ENCODE measurements around the gene TWF2.

TWF2 gene

DNA sequence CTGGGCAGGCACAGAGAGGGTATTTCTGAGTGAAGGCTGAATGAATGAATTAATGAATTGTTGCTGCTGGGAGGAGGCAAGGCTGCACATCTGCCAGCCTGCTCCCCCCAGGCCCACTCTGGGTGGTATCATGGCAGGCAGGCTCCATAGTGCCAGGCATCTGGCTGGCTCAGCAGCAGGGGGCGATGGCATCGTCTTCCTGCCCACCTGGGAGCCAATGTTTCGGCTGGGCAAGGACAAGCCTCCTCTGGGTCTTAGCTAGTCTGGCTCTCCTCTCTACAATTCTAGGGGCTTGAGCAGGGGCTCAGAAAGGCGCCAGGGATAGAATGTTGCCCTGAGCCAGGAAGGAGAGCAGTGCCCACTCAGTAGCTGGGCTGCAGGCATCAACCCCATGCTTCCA lies 11.8 kb downstream of the TWF2 start:
- Histone ChIP-seq H3K27ac (ENCODE audit: low read depth, low read length, poor library complexity, severe bottlenecking) (peak overlapping the region; percentile 92), H3K27me3 (ENCODE audit: insufficient read depth, low read length) (no peaks in the 10 kb centered on the region), H3K36me3 (ENCODE audit: insufficient read depth, low read length) (peaks cover 42% of the 10 kb centered on the region; the same call in 1 of the 2 replicates), H3K9me3 (ENCODE audit: low read length) (no peaks in the 10 kb centered on the region), H3K9ac (ENCODE audit: low read length) (no peak overlapping the region), H3K9me2 (ENCODE audit: low read depth, low read length) (no peaks in the 10 kb centered on the region), H4K20me1 (ENCODE audit: insufficient read depth, low read length) (no peaks in the 10 kb centered on the region), H3K4me1 (ENCODE audit: insufficient read depth, low read length, severe bottlenecking) (peaks cover 48% of the 10 kb centered on the region), H3K4me2 (ENCODE audit: low read length) (no peak overlapping the region), H3K4me3 (ENCODE audit: low read depth, low read length, poor library complexity, severe bottlenecking) (no peak overlapping the region), H3F3A (ENCODE audit: insufficient read depth, low read length) (no peaks in the 10 kb centered on the region), H2AFZ (ENCODE audit: low read length) (no peak overlapping the region), H3K79me2 (ENCODE audit: insufficient read depth, low read length) (peaks cover 6% of the 10 kb centered on the region; the same call in 1 of the 2 replicates)
- TF ChIP-seq EZH2 (IDR thresholded peaks at IDR 0.05; ENCODE audit: borderline replicate concordance, low read length) = no peak
- TF ChIP-seq, protein P1, sequence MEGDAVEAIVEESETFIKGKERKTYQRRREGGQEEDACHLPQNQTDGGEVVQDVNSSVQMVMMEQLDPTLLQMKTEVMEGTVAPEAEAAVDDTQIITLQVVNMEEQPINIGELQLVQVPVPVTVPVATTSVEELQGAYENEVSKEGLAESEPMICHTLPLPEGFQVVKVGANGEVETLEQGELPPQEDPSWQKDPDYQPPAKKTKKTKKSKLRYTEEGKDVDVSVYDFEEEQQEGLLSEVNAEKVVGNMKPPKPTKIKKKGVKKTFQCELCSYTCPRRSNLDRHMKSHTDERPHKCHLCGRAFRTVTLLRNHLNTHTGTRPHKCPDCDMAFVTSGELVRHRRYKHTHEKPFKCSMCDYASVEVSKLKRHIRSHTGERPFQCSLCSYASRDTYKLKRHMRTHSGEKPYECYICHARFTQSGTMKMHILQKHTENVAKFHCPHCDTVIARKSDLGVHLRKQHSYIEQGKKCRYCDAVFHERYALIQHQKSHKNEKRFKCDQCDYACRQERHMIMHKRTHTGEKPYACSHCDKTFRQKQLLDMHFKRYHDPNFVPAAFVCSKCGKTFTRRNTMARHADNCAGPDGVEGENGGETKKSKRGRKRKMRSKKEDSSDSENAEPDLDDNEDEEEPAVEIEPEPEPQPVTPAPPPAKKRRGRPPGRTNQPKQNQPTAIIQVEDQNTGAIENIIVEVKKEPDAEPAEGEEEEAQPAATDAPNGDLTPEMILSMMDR (IDR thresholded peaks at IDR 0.05; ENCODE audit: low read length) = peak; percentile 38; the same call in 1 of the 2 replicates

- Histone ChIP-seq H3K4me2 (ENCODE audit: low read length) (peak overlapping the region; percentile 71), H3K79me2 (ENCODE audit: insufficient read depth, low read length) (peaks cover 6% of the 10 kb centered on the region; the same call in 1 of the 2 replicates), H3K27ac (ENCODE audit: low read depth, low read length, poor library complexity, severe bottlenecking) (peak overlapping the region; percentile 92), H3K27me3 (ENCODE audit: insufficient read depth, low read length) (no peaks in the 10 kb centered on the region), H2AFZ (ENCODE audit: low read length) (no peak overlapping the region), H3F3A (ENCODE audit: insufficient read depth, low read length) (no peaks in the 10 kb centered on the region), H3K4me3 (ENCODE audit: low read depth, low read length, poor library complexity, severe bottlenecking) (peak overlapping the region; percentile 64), H4K20me1 (ENCODE audit: insufficient read depth, low read length) (no peaks in the 10 kb centered on the region), H3K4me1 (ENCODE audit: insufficient read depth, low read length, severe bottlenecking) (peaks cover 44% of the 10 kb centered on the region), H3K9me3 (ENCODE audit: low read length) (no peaks in the 10 kb centered on the region), H3K9ac (ENCODE audit: low read length) (peak overlapping the region; percentile 53; the same call in 1 of the 2 replicates), H3K9me2 (ENCODE audit: low read depth, low read length) (no peaks in the 10 kb centered on the region), H3K36me3 (ENCODE audit: insufficient read depth, low read length) (peaks cover 50% of the 10 kb centered on the region; the same call in 1 of the 2 replicates)
- TF ChIP-seq EZH2 (IDR thresholded peaks at IDR 0.05; ENCODE audit: borderline replicate concordance, low read length) = no peak
- TF ChIP-seq, protein P1 (IDR thresholded peaks at IDR 0.05; ENCODE audit: low read length) = peak; percentile 29; the same call in 1 of the 2 replicates
Measured at GRCh38 chr3:52226229-52226817, 12.6 kb downstream of the TWF2 start.

DNA sequence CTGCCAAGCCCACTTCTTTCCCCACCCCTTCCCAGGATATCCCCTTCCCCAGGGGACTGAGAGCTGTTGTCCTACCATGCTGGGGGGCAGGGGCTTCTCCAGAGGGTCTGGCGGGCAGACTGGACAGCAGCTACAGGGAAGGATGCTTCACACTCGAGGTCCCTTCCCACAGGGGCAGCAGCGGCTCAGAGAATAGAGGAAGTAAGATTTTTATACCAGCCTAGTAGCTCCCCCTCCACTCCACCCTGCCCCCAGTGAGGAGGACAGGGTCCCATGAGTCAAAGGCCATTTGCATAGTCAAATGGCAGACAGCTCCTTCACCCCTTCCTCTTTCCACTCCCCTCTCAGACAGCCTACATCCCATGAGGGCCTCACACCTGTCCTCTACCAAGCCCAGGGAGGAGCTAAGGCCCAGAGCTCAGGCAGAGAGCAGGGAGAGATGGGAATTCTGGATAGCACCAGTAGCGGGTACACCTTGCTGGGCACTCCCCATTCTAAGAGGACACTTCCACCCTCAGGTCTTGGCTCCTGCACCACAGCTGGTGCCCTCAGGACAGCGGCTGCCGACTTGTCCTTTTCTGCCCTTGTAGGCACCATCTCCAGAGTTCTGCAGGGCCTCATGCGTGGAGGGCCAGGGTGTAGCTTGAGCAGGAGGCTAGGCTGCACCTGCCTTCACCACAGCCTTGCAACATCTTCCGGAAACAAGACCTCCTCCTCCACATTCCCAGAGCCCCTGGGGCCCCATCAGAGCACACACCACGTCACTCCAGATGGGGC lies 13.3 kb downstream of the TWF2 start, which contains the start of gene TLR9:
TSS of gene TLR9 (minus strand) at position 194 of the 777 bp plus-strand sequence. CDS start at position 78, 116 bp downstream.
- H3F3A ChIP-seq (ENCODE audit: insufficient read depth, low read length) = no peaks in the 10 kb centered on the region
- H3K36me3 ChIP-seq (ENCODE audit: insufficient read depth, low read length) = peaks cover 50% of the 10 kb centered on the region; the same call in 1 of the 2 replicates
- H3K79me2 ChIP-seq (ENCODE audit: insufficient read depth, low read length) = peaks cover 6% of the 10 kb centered on the region; the same call in 1 of the 2 replicates
- H3K9ac ChIP-seq (ENCODE audit: low read length) = peak within 1 kb of the TSS; percentile 68
- peaks cover 43% of the 10 kb centered on the region for H3K4me1 ChIP-seq (ENCODE audit: insufficient read depth, low read length, severe bottlenecking)
- peak within 1 kb of the TSS; percentile 71 for H3K4me2 ChIP-seq (ENCODE audit: low read length)
- H2AFZ ChIP-seq (ENCODE audit: low read length) = no peak within 1 kb of the TSS
- peak within 1 kb of the TSS; percentile 92 for H3K27ac ChIP-seq (ENCODE audit: low read depth, low read length, poor library complexity, severe bottlenecking)
- H3K9me3 ChIP-seq (ENCODE audit: low read length) = no peaks in the 10 kb centered on the region
- no peak for TF ChIP-seq EZH2 (IDR thresholded peaks at IDR 0.05; ENCODE audit: borderline replicate concordance, low read length)
- H4K20me1 ChIP-seq (ENCODE audit: insufficient read depth, low read length) = no peaks in the 10 kb centered on the region
- no peaks in the 10 kb centered on the region for H3K27me3 ChIP-seq (ENCODE audit: insufficient read depth, low read length)
- H3K9me2 ChIP-seq (ENCODE audit: low read depth, low read length) = no peaks in the 10 kb centered on the region
- H3K4me3 ChIP-seq (ENCODE audit: low read depth, low read length, poor library complexity, severe bottlenecking) = peak within 1 kb of the TSS; percentile 64

All from OCI-LY1 (cell line).